GM21717 (cell line): ENCODE results near the gene NKX2-8.
"Not testable (repeated sequence)": the region's sequence is repeated elsewhere in the genome, so short reads cannot be mapped to it uniquely, and the experiment has no call there.

ENCODE experiments used
- ATAC-seq: cut with Tn5 transposase; IDR thresholded peaks from one replicate; pipeline ENCODE4 v1.9.1; 2021; ENCODE audit warnings: mild to moderate bottlenecking, moderate library complexity; ENCODE audit not compliant: unreplicated experiment

NKX2-8 gene

DNA sequence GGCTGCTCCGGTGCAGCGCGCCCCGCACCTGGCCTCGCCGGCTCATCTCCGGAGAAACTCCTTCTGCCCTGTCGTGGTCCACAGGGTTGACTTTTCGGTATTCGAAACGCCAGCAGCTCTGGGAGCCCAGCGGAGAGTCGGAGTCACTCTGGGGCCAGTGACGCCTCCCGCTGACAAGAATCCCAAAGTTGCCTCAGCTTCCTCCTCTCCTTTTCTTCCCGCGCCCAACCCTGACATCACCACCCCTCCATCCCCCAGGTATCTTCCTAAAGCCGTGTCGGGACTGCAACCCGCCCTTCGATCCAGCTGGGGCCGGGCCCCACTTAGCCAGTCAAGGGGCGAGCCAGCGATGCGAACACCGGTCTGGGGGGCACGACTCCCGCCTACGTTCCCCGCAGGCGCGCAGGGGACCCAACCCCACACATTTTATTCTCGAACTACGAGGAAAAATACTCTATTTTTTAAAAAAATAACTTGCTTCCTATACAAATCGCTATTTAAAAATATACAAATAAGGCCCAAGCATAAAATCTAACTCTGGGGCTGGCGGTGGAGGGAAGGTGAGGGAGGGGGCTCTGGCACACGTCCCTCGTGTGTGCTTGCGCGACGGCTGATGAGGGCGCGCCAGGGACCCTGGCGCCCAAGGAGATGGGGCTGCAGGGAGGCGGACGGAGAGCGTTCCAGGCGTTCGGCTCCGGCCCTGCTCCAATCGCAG is 2.1 kb downstream of the NKX2-8 start:
- no peak for ATAC-seq

DNA sequence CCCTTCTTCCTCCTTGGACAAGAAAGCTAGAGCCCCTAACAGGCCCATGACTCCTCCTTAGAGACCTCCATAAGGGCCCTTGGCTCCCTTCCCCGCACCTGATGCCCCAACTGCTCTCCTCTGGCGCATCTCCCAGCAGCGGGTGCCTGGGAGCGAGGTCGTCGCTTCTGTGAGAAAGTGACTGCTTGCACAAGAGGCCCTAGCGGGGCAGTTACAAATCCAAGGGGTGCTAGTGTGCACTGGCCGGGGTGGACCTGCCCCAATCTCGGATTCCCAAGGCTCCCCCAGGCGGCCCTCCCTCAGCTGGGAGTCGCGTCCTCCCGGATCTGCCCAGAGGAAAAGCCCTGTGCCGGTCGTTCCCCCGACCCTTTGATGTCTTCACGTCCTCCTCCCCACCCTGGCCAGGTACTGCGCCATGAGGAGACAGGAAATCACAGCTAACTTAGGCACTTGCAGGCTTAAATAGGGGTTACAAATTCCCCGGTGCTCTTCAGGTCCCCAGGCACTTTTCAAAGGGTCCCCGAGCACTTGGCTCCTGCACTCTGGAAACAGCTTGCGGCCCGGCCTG is 2.8 kb downstream of the NKX2-8 start:
- no peak for ATAC-seq

DNA sequence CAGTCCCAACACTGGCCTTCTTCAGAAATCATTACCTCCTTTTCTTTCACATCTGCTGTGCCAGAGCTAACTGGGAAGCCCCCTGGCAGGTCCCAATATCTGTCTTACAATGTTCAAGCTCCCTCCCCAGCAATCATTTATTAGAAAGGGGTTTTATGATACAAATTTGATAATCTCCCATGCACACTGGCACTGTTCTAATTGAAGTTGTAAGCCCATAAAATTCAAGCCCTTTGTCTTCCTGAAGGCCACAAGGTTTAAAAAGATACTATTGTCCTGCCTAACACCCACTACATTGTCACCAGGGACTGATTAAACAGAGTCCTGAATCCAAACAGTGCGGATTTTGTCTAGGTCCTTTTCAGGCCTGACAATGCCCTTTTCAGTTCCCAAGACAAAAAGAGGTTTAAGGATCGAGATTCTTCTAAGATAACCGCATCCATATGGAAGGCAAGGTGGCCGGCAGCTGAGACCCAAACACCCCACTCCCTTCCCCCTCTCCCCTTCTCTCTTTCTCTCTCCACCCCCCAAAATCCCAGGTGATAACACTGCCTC is 3.3 kb downstream of the NKX2-8 start:
- no peak for ATAC-seq

DNA sequence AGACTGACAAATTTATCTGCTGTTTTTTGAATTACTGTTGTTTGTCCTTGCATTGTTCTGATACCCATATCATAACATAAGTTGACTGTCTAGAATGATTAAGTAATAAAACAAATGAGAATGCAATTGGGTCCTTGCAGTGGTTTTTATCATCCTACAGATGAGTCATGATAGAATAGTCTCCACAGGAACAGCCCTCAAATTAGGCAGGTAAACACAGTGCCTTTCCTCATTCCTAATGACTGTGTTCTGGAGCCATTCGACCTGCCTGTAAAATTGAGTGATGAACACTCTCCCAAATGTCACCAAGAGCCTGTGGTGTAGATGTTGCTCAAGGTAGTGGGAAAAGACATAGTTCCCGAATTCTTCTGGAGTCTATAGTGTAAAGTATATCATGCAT is 12.3 kb downstream of the NKX2-8 start:
- ATAC-seq: no peak

DNA sequence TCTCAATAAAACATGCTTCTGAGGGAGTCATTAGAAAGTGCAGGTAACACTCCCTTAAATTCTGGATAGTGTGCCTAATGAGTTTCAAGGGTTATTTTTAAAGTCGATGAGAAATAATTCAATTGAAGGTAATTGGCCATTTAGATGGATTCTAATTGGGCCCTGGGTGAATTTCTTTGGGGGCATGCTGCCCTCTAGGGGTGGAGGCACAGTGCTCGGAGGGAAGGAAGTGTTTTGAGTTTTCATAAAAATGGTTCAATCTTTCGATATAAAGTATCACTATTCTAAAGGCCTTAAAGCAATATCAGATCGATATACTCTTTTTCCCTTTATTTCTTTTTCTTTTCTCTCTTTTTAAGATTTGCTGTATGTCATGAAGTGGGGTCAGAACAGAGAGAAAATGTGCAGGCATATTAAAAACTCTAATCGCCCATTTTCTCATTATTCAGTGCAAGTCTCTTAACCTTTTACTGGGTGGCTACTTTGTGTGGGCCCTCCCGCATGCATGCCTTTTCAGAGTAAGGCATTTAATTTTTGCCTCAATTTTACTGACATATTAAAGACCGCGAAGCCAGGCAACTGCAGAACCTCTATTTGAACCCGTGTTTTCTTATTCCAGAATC is 25.5 kb downstream of the NKX2-8 start:
- ATAC-seq: no peak

DNA sequence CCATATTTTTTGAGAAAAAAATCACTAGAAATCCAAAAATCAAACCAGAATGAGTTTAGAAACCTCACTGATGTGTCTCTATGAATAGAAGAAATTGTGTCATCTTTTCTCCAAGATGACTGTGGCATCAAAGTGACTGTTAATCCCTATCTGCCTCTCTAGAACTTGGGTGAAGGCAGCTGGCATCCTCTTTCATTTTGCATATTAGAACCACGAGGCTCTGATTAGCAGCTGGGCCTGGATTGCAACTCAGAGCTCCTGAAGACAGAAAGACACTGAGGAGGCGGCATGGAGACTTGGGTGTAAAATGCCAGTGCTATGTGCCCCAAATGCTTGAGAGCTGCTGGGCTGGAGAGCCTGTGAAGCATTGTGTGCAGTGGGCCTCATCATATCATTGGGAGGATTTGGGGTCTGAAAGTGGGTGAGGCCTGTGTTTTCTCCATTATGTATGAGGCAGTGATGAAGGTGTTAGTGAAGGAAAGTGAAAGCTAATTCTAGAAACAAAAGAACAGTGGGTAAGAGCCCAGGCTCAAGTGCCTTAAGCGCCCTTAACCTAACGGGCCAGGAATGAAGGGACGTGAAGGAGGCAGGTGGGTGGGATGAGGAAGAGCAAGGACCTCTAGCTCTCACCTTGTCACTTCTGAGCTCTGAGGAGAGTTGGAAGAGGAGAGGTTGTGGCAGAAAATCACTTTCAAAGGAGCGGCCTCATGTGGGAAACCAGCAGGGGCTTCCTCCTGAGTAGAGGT is 26.2 kb downstream of the NKX2-8 start:
- ATAC-seq: no peak

DNA sequence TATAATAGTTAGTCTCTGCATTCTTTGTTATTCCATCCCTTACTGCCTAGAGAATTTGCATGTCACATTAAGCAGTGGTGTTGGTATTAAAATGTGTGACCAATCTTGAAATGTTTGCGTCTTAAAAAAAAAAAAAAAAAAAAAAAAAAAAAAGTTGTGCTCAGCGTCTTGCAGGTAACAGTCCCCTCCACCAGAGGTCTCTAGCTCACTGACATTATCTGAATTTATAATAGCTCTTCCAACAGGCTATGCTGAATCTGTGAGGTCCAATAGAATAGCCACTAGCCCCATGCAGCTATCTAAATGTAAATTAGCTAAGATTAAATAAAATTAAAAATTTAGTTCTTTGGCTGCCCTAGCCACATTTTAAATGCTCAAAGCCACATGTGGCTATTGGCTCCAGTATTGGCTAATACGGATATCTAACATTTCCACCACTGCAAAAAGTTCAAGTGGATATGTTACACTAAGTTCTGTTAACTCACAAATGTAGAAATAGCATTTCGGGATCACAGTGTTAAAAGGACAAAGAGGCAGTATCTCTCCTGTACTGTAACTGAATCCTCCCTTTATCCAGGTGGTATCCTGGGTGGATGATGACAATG is 28.7 kb downstream of the NKX2-8 start:
- ATAC-seq: no peak

DNA sequence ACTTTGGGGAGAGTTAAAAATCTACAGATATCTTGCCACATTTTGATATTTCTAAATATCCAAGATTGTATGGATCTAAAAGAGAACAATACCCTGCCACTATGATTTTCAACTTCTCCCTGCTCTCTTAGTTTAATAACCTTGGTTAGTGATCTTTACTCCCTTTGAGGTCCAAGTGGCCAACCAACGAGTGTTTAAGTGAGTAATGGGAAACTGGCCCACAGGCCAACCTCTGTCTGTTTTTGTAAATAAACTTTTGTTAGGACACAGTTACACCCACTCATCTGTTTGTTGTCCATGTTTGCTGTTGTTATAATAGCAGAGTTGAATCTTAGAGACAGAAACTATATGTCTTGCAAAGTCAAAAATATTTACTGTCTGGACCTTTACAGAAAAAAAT is 31.5 kb downstream of the NKX2-8 start:
- ATAC-seq: no peak

DNA sequence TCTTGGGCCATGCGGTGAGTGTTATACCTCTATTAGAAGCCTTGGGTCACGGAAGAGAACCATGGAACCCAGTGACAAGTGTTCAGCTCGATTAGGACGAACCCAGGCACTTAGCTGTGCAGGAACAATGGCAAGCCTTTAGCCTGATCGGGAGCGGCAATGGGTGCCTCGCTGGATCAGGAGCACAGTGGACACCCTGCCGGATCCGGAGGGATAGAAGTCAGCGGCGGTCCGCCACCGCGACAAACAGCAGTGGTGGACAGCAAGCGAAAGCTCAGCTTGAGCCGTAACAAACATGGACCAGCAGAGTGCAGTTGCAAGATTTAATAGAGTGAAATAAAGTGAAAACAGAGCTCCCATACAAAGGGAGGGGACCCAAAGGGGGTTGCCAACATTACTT is 38.1 kb downstream of the NKX2-8 start:
- ATAC-seq: not testable (repeated sequence)

DNA sequence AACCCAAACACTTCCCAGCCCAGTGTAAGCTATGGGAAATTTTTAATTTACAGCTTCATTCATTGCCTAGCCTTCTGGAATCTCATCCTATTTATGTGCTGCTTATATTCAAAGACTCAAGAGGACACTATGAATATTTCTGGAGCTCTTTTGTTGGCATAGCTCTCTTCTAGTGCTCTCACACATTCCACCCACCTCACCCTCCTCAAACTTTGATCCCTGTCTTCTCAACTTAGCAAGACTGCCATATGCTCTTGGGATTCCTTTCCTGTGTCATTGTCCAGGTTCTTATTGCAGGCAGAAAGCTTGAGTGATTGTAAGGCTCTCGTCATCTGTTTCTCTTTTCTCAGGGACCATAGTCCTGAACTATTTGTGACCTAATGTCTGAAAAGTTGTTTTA is 44.4 kb downstream of the NKX2-8 start:
- no peak for ATAC-seq
